Skin of body (tissue), 2 donors: ENCODE data around the gene GFRA4. TPM values are rescaled to one million over a fixed set of nuclear protein-coding genes. Genes with fewer than 3 reads are reported as not detected.
A peak's percentile ranks its signal among the peaks of the same experiment; 100 is the strongest.
"Not testable (repeated sequence)": the region's sequence is repeated elsewhere in the genome, so short reads cannot be mapped to it uniquely, and the experiment has no call there.

ENCODE experiments used
- DNase-seq: peaks from one replicate; lab custom pipeline; 2025; lab: John Stamatoyannopoulos, UW
- total RNA-seq: library from RNA; depleted of rRNA; stranded (reverse); fragments of >200 nt; gene quantifications from one replicate; pipeline ENCODE4 v1.2.3, GENCODE V29; 2014

Gene GFRA4
- total RNA-seq, 1 donor from 2014 or later = not detected

- DNase-seq = no peak
Observed at GRCh38 chr20:3622406-3622805, 40.8 kb downstream of the GFRA4 start.

DNA sequence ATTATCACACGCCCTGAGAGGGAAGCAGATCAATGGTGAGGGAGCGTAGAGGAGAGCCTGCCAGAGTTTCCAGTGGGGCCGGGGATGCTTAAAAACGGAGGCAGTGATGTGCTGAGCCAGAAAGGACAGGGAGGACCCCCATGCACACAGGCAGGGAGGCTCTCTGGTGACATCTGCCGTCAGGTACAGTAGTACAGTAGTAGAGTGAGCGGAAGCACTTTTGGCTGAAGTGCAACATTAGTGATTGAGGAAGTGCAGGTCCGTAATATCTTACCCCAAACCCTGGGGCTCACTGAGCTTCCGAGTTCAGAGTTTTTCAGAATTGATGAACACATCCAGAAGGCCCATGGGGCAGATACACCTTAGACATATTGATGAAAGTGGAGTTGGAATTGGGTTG lies 42.1 kb downstream of the GFRA4 start:
- no peak for DNase-seq

DNA sequence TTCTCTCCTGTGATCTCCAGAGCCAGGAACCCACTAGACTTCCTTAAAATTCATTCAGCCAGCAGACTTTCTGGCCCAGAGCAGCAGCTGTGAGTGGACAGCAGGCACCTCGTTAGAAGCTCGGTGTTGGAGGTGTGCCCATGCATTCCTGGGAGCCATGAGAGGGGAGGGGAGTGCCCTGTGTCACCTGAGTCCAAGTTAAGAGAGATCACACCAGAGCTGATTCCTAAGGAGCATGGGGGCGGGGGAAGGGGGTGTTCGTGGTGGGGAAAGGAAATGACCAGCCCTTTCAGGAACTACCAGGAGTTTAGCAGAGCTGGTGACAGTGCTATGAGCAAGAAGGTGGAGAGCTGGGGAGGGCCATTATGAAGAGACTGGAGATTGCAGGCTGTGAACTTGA lies 46.9 kb downstream of the GFRA4 start:
- no peak for DNase-seq

GRCh38 chr20:3615171-3615840 lies 47.9 kb downstream of the GFRA4 start:
- DNase-seq = not testable (repeated sequence)

DNA sequence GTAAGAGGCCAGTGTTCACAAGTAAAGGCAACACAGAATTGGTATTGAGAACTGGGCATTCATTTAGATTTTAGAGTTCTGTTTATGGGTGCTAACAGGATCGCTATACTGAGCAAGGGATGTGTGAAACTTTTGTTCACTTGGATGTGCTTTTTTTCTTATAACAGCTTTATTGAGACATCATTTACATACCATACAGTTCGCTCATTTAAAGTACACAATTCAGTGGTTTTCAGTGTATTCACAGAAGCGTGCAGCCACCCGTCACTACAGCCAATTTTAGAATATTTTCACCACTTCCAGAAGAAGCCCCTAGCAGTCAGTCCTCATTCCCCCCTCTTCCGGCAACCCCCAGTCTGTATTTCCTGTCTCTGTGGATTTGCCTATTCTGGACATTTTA lies 48.7 kb downstream of the GFRA4 start:
- DNase-seq = no peak

GRCh38 chr20:3613821-3614440 lies 49.3 kb downstream of the GFRA4 start:
- peak; percentile 60 for DNase-seq

DNA sequence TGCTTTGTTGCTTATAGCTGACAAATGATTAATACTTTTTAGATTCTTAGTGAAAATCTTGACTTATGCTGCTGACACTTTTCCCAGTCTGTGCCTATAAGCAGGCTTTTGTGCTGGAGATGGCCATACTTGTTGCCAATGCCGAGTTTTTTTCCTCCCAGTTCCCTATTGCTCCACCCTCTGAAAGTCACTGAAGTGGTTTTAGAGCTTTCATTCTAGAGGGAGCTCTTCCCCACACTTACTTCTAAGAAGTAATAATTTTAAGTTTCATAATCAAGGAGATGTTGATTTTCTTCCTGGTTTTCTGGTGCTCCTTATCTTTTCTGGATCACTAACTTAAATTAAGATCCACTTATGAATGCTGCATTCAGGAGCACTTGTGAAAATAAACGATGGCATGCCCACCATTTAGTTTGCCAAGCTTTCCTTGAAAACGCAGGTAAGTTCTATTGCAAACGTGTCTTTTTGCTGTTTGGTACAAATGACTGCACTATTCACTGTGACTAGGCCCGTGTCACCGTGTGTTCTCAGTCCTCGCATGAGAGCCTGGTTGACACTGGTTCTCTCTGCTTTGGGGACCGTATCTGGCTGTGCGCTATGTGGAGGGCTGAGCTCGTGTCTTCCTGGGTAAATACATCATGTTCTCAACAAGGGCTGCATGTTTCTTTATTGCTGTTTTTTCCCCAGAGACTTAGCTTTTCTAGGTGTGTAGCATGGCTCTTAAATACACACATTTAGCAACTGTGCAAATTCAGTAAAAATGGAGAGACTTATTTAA lies 50.2 kb downstream of the GFRA4 start:
- DNase-seq = no peak

- DNase-seq = no peak
Observed at GRCh38 chr20:3611901-3612300, 51.3 kb downstream of the GFRA4 start.

Other genes with a start within 250 kb of the GFRA4 start
- gene ATRN, start 192.4 kb downstream of the GFRA4 start, total RNA-seq = 26.3 TPM
- gene ADAM33, start 18.6 kb upstream of the GFRA4 start, total RNA-seq = 53.2 TPM
- gene SIGLEC1, start 49.2 kb upstream of the GFRA4 start, total RNA-seq = 3.5 TPM
- gene HSPA12B, start 69.3 kb upstream of the GFRA4 start, total RNA-seq = 14.0 TPM
- gene ADISSP, start 104.4 kb upstream of the GFRA4 start, total RNA-seq = 14.4 TPM
- not detected for gene SPEF1, start 118.0 kb upstream of the GFRA4 start, total RNA-seq
- gene CENPB, start 123.3 kb upstream of the GFRA4 start, total RNA-seq = 30.9 TPM
- 22.4 TPM for gene CDC25B, start 132.9 kb upstream of the GFRA4 start, total RNA-seq
- 5.8 TPM for gene AP5S1, start 157.1 kb upstream of the GFRA4 start, total RNA-seq
- gene MAVS, start 183.4 kb upstream of the GFRA4 start, total RNA-seq = 13.5 TPM
- gene PANK2, start 226.0 kb upstream of the GFRA4 start, total RNA-seq = 39.8 TPM